C4-2B (cell line): Measurements from ENCODE around the gene B3GALT2.

ENCODE experiments used
- CTCF ChIP-seq: fragments of 450-650 bp; conservative IDR thresholded peaks from 2 replicates; pipeline ENCODE4 v1.5.1; 2017; ENCODE audit warnings: mild to moderate bottlenecking
- ZFX ChIP-seq: fragments of 450-650 bp; IDR thresholded peaks from 2 replicates; pipeline ENCODE4 v1.6.1; 2017

DNA sequence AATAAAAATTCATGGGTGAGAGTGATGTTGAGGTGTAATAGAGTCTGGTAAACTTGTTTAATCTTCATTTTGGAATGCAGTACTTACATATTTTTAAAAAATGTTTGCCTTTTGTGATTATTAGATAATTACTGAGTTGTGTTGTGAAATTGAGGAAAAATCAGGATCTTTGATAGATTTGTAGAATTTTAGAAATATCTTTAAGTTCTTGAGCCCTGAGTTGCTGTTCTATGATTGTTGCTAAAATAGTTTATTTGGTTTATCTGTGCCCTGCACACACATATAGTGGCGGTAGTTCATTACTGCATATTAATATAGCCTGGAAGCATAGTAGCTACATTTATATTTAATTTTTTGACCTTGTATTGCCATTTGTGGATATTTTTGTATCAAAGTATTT is 1.6 kb downstream of the B3GALT2 start:
- TF ChIP-seq CTCF (no peak), ZFX (no peak)
